ENCODE results near the gene HSD17B8.
"Not testable (repeated sequence)": the region's sequence is repeated elsewhere in the genome, so short reads cannot be mapped to it uniquely, and the experiment has no call there.

HSD17B8 gene

GRCh38 chr6:33207552-33208090 is 3.2 kb downstream of the HSD17B8 start:
- peak; percentile 81 for DNase-seq

- DNase-seq: peak; percentile 93
Observed at GRCh38 chr6:33208091-33208967, 3.9 kb downstream of the HSD17B8 start, which contains the start of gene RING1. RING1 (plus strand) TSS chr6:33208500; CDS start chr6:33208823, 323 bp downstream.

DNA sequence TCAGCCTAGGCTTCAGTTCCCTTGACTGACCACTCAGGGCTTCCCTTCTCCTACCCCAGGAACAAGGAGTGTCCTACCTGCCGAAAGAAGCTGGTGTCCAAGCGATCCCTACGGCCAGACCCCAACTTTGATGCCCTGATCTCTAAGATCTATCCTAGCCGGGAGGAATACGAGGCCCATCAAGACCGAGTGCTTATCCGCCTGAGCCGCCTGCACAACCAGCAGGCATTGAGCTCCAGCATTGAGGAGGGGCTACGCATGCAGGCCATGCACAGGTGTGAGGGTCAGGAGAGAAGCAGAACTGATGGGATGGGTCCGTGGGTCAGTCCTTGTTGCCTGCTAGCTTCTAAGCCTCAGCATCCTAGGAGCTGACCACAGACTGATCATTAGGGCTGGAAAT is 5.4 kb downstream of the HSD17B8 start:
- DNase-seq: no peak

DNA sequence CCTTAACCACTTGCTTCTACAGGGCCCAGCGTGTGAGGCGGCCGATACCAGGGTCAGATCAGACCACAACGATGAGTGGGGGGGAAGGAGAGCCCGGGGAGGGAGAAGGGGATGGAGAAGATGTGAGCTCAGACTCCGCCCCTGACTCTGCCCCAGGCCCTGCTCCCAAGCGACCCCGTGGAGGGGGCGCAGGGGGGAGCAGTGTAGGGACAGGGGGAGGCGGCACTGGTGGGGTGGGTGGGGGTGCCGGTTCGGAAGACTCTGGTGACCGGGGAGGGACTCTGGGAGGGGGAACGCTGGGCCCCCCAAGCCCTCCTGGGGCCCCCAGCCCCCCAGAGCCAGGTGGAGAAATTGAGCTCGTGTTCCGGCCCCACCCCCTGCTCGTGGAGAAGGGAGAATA is 6.7 kb downstream of the HSD17B8 start:
- DNase-seq: no peak

- DNase-seq: peak; percentile 20
Observed at GRCh38 chr6:33211666-33212422, 7.4 kb downstream of the HSD17B8 start.

- no peak for DNase-seq
Observed at GRCh38 chr6:33212857-33213165, 8.4 kb downstream of the HSD17B8 start.

DNA sequence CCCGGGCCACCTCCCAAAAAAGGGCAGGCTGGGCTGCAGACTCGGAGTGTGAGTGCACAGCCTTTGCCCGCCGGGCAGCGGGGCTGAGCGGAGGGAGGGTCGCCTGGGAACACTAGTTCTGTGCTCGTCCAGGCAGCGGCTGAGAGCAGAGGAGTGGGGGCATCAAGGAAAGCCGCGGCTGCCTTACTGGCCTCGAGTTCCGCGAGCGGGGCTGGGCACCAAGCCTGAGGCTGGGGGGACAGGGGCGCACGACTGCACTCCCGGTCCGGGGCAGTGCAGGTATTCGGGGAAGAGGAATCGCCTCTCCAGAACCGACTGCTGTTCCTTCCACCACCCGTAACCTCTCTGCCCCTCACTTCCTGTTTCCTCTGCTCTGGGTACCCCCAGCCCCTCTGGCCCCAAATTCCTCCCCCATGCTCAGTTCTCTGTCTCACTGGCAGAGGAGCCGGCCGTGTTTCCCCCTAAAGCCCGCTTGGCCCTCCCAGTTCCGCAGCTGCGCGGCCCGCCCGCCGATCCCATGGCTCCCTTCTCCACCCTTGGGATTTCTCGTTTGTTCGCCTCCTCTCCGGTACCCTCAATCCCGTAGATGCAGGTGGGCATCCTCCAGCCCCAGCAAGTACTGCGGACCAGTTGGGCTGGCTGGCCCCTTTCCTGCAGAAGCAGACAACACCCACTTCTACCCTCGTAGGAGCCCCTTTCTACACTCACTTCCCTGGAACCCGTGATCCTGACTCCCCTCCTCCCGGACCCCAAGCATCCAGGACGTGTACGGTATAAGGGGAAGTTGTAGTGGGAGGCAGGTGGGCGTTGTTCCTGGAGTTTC is 8.9 kb downstream of the HSD17B8 start:
- DNase-seq: peak; percentile 66

DNA sequence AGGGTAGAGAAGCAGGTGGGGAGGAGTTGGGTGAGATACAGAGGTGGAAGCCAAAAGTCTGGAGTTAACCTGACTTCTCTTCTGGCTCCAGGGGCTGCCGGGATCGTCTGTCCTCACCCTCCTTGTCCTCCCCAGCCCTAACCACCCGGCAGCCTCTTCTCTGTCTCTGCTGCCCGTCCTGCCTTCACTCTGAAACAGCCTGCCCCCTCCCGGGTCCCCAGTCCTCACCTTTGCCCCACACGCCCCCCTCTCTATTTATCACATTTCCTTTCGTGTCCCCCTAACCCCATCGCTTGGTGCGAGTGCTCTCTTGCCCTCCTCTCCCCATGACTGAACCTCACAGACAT is 9.5 kb downstream of the HSD17B8 start:
- peak; percentile 15 for DNase-seq

DNA sequence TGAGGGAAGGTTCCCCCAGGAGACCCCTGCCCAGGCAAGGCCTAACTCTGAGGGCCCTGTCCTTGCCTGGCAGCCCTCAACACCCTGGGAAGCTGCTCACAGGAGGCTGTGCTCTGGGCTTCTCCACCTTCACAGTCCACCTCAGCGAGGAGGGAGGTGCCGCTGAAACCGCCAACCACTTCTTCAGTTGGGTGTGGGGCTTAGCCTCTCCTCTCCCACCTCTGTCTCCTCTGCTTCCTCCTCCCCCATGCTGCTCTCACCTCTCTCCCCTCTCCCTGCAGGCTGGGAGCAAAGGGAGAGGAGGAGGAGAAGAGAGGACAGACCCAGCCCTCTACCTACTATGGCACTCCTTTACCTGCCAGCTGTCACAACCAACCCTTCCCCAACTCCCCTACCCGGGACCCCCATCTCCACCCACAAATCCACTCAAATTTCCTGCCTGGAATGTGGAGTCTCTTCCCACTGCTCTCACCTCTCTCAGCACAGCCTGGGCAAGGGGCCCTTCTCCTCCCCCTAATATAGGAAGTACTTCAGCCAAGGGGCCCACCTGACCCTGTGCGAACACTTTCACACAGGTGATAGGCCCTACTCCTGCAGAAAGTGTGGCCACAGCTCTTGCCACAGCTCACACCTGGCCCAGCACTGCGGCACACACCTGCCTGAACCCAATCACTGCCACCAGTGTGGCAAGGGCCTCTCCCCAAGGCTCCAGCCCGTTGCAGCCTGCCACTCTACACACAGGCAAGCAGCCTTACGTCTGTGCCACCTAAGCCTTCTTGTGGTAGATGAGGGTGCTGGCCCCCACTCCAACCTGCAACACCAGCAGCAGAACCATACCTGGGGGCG is 11.0 kb downstream of the HSD17B8 start:
- no peak for DNase-seq

DNA sequence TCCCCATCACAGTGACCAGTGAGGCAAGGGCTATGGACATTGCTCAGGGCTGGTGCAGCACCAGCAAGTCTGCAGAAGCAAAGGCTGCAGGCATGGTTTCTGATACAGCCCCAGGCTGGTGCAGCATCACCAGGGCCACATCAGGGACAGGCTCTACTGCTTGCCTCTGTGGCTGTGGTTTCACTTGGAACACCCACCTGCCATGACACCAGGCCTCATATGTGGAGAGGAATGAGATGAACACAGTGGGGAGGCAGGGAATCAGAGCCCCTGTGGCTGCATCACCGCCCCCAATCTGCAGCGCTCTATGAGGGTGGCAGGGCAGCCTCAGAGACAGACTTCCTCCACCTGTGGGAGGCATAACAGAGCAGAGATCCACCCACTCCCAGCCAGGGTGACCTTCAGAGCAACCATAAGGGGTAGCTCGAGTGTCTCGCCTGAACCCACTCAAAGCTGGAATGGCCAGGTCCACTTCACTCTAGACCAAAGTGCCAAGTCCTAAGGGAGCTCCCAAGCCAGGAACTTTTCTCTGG is 11.7 kb downstream of the HSD17B8 start:
- DNase-seq: no peak

- no peak for DNase-seq
Observed at GRCh38 chr6:33217246-33217645, 12.8 kb downstream of the HSD17B8 start.

DNA sequence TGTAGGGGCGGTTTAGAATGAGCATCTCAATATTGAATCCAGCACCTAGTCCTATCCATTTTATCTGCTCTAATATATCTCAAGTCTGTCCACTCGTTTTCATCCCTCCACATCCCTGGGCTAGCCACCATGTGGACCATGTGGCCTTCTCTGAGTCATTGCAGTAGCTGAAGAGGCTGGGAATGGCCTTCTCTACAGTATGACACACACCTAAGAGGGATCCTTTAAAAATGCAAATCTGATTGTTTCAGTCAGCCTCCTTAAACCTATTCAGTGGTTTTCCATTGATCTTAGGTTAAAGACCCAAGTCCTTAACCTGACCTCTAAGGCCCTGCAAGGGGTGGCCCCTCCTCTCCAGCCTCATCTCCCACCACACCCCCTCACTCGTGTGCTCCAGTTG is 13.2 kb downstream of the HSD17B8 start:
- no peak for DNase-seq

GRCh38 chr6:33226503-33227120 is 22.2 kb downstream of the HSD17B8 start:
- not testable (repeated sequence) for DNase-seq

GRCh38 chr6:33235221-33235634 is 30.8 kb downstream of the HSD17B8 start:
- DNase-seq: no peak

DNA sequence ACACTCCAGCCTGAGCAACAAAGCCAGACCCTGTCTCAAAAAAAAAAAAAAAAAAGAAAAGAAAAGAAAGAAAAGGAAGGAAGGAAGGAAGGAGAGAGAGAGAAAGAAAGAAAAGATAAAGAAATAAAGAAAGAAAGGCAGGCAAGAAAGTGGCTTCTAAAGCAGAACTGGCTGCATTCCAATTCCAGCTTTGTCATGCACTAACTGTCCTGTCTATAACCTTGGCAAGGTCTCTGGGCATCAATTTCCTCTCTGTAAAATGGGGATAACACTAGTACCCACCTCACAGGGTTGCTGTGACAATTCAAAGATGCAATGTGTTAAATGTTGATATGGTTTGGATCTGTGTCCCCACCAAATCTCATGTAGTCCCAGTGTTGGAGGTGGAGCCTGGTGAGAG is 31.9 kb downstream of the HSD17B8 start:
- DNase-seq: no peak

- no peak for DNase-seq
Observed at GRCh38 chr6:33236852-33237251, 32.4 kb downstream of the HSD17B8 start.

GRCh38 chr6:33237741-33238140 is 33.3 kb downstream of the HSD17B8 start:
- DNase-seq: no peak

DNA sequence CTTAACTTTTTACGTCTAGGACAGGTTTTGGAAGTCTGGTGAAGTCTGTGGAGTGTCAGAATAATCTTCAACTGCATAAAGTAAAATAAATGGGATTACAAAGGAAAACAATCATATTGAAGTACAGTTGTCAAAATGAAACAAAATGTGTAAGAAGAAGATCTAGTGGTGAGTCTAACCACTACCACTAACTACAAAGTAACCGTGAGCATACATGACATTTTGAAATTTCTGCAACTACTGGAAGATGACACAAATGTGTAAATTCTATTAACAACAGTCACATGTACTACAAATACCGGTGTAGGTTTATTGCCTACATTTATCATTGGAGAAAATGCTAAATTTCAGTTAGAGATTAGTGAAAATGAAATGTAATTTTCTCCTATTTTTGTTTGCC is 37.5 kb downstream of the HSD17B8 start:
- no peak for DNase-seq

- no peak for DNase-seq
Observed at GRCh38 chr6:33243476-33243875, 39.0 kb downstream of the HSD17B8 start.

DNA sequence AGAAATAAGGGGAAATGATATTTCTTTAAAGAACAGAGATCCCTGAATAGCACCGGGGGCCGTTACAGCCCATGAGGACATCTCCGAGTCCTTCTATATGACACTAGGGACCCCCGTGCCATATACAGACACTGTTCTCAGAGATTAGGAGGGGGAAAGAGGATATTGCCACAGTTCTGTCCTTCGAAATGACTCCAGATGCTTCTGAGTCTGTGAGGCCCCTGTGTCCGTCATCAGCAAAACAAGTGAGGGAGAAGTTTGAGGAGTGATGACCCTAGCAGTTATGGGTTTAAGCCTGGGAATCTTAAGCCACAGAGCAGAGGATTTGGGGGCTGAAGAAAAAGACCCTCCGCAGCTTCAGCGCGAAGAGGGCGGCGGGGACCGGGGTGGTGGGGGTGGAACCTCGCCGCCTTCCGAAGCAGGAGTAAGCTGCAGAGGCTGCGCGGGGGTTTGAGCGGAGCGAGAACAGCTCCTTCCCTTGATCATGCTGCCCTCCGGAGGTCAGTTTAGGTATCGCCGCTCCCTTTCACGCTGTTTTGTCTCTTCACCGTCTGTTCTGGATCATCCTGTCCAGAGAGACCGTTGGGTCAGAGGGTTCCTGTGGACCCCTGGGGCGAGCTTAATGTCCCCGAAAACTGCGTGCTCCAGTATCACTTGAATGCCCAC is 43.7 kb downstream of the HSD17B8 start:
- DNase-seq: peak; percentile 92

DNA sequence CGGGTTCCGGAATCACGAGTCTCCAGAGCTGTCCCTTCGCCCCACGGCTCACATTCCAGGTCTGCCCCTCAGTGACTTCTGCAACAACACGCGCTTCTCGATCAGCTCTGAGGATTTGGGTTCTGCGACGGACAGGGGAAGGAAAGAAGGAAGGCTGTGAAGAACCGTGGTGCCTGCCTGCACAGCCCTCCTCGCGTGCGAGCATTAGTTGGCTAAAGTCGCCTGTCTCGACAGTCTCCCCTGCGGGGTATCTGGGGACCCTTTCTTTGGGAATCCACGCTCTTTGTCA is 44.1 kb downstream of the HSD17B8 start:
- peak; percentile 61 for DNase-seq

Measured in femur (tissue), 1 donor.